Posterior vena cava (tissue), 2 donors: ENCODE results near the gene ETV7. TPM values are rescaled to one million over a fixed set of nuclear protein-coding genes. Genes with fewer than 3 reads are reported as not detected.
"Not testable (repeated sequence)": the region's sequence is repeated elsewhere in the genome, so short reads cannot be mapped to it uniquely, and the experiment has no call there.

Source experiments
- DNase-seq: peaks from one replicate; pipeline ENCODE4 v3.0.0-alpha.2; 2020; ENCODE audit warnings: low spot score
- intact Hi-C, 2 donors: fragments of 100-400 bp; cut with DNase I; formaldehyde crosslinking; loops; one replicate each; pipeline versions ENCODE4 v1.14.1 to v1.14.2; 2022 to 2023
- total RNA-seq, 2 donors: library from RNA; stranded (reverse); fragmentation: NEBNext Ultra II Directional; extraction: Animal tissue kit (Norgen Biotek cat#: 25700); gene quantifications; one replicate each; pipeline ENCODE4 v1.2.1, GENCODE V29; 2021
- donor health status: DM: yes; HTN: yes; CAD: no.
- donor health status: DM: yes; HTN: yes; CAD: no.

ETV7 gene
- total RNA-seq, 2 donors from 2014 or later: 0.57 TPM; not detected in 1

- intact Hi-C loops: loop anchor here in 1 of 2 donors (10.0 kb wide), 2 partner anchors 64 to 244 kb away; no protein-coding TSS in a partner anchor
- DNase-seq: peak; percentile 73
These were observed 18.3 kb downstream of the ETV7 start for GRCh38 chr6:36368921-36369865.

DNA sequence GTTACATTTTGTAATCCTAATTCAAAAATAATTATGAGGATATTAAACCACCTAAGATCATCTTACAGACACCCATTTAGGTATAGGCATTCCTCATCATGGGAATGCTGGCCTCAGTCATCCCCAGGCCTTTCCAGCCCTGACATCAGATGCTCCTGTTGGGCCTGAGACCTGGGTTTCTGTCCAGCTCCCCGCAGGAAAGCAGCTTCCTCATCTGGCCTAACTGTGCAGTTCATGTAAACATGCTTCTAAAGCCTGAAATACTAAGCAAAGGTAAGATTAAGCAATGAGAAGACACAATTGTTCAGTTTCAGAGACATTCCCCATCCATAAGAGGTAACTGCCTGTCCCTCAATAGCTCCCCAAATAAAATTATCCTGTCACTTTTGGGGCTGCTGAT lies 19.0 kb downstream of the ETV7 start:
- DNase-seq: peak; percentile 35
- intact Hi-C loops: loop anchor here in 1 of 2 donors (10.0 kb wide), 2 partner anchors 64 to 244 kb away; no protein-coding TSS in a partner anchor

DNA sequence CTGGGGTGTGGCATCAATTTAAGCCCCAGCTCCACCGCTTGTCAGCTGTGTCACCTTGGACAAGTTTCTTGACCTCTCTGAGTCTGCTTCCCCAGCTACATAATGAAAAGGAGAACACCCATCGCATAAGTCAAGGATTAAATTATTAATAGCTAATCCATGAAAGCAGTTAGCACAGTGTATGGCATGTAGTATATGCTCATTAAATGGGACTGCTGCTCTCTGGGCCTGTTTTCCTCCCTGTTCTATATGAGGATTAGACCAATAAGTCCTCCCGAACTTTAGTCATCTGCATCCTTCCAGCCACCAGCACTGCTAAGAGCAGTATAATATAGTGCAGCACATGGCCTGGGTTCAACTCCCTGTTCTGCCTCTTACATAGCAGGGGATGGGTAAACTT lies 19.7 kb downstream of the ETV7 start:
- intact Hi-C loops: loop anchor here in 1 of 2 donors (10.0 kb wide), 2 partner anchors 63 to 243 kb away; no protein-coding TSS in a partner anchor
- DNase-seq: peak; percentile 16

- intact Hi-C loops: loop anchor here in 1 of 2 donors (10.0 kb wide), 2 partner anchors 60 to 240 kb away; no protein-coding TSS in a partner anchor
These were observed 22.6 kb downstream of the ETV7 start for GRCh38 chr6:36364669-36365479.

DNA sequence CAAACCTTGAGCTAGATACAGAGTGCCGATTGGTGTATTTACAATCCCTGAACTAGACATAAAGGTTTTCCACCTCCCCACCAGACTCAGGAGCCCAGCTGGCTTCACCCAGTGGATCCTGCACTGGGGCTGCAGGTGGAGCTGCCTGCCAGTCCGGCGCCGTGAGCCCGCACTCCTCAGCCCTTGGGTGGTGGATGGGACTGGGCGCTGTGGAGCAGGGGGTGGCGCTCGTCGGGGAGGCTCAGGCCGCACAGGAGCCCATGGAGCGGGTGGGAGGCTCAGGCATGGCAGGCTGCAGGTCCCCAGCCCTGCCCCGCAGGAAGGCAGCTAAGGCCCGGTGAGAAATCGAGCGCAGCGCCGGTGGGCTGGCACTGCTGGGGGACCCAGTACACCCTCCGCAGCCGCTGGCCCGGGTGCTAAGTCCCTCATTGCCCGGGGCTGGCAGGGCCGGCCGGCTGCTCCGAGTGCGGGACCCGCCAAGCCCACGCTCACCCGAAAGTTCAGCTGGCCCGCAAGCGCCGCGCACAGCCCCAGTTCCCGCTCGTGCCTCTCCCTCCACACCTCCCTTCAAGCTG lies 23.3 kb downstream of the ETV7 start:
- intact Hi-C loops: loop anchor here in 1 of 2 donors (10.0 kb wide), 2 partner anchors 59 to 239 kb away; no protein-coding TSS in a partner anchor
- peak; percentile 68 for DNase-seq

More at GRCh38 chr6:36364669-36365479, 22.6 kb downstream of the ETV7 start:
- DNase-seq: peak; percentile 71

- intact Hi-C loops: loop anchor here in 1 of 2 donors (10.0 kb wide), 2 partner anchors 59 to 239 kb away; no protein-coding TSS in a partner anchor
- not testable (repeated sequence) for DNase-seq
These were observed 24.1 kb downstream of the ETV7 start for GRCh38 chr6:36363371-36363752.

DNA sequence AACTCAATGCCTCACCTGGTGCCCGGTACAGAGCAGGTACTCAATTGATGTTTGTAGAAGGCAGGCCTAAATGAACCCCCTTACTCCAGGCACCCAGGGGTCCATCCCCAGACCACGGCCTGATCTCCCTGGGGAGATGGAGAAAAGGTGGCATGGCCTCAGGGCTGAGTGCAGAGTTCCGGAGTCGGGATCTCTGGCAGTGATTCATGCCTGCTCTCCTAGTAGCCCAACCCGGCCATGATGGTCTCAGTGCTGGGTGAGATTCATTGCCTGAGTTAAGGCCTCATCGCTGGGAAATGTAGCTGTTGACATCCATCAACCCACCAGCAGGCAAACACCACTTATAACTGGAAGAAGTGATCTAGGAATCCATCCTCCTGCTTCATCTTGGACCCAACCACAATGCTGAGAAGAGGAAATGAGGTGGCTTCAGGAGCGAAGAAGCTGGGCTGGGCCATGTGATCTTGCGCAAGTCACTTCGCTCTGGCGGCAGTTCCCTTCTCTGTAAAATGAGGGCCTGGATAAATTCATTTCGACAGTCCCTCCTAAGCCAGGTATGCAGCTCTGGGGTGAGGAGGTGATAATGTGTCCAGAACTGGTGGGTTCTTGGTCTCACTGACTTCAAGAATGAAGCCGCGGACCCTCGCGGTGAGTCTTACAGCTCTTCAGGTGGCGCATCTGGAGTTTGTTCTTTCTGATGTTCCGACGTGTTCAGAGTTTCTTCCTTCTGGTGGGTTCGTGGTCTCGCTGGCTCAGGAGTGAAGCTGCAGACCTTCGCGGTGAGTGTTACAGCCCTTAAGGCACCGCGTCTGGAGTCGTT lies 24.7 kb downstream of the ETV7 start:
- peak; percentile 69 for DNase-seq
- intact Hi-C loops: loop anchor here in 1 of 2 donors (10.0 kb wide), 2 partner anchors 58 to 238 kb away; no protein-coding TSS in a partner anchor

DNA sequence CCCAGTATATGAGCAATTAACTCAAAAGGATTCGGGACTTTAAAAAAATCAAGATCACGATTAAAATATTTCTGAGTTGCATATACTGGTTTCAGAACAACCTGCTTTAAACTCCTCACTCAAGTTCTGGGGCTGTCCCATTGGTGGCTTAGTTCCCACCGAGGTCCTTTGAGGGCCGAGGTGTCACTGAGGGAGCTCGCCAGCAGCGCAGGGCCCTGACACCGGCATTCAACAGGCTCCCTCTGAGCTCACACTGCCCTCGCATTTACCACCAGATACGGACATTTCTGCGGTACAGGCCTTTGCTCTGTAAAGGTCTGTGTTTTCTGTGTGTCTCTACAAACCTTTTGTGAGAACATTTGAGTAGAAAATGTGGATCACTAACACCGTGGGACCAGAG lies 26.4 kb downstream of the ETV7 start:
- DNase-seq: peak; percentile 2
- intact Hi-C loops: loop anchor here in 1 of 2 donors (10.0 kb wide), 2 partner anchors 56 to 236 kb away; no protein-coding TSS in a partner anchor

- peak; percentile 91 for DNase-seq
- intact Hi-C loops: loop anchor here in 1 of 2 donors (10.0 kb wide), 2 partner anchors 56 to 236 kb away; no protein-coding TSS in a partner anchor
These were observed 27.0 kb downstream of the ETV7 start for GRCh38 chr6:36360241-36361054.

DNA sequence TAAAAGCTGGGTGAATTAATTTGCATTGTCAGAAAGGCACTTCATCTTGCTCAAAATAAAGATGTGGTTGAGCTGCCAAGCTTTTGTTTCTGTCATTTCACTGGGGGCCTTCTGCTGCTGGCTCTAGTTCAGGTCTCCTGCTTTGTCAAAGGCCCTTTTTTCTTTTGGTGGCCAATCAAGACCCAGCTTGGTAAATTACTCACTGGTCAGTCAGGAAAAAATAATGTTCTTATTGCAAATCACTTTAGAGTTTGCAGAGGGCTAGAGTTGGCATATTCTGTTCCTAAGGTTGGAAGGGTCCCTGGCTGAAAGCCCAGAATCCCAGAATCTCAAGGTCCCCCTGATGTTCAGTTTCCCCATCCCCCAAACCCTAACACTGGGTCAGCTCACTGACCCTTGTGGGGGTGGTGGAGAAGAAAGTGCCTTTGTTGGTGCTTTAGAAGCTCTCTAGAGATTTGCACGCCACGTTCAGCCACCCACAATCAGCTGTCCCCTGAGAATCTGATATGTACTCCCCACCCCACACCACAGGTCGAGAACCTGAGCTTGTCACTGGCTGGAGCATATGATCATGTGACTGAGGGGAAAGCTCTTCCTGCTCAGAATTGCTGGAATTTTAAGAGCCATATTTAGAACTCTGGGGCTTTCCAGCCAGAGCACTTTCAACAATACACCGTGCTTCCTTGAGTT lies 29.1 kb downstream of the ETV7 start:
- DNase-seq: peak; percentile 32
- intact Hi-C loops: loop anchor here in 1 of 2 donors (5.0 to 10.0 kb wide), 2 partner anchors 56 to 234 kb away; no protein-coding TSS in a partner anchor

GRCh38 chr6:36357872-36358225 lies 29.6 kb downstream of the ETV7 start:
- intact Hi-C loops: loop anchor here in 1 of 2 donors (5.0 to 10.0 kb wide), 2 partner anchors 56 to 233 kb away; no protein-coding TSS in a partner anchor
- DNase-seq: peak; percentile 24

- DNase-seq: no peak
- intact Hi-C loops: loop anchor here in 1 of 2 donors (5.0 to 10.0 kb wide), 2 partner anchors 54 to 231 kb away; no protein-coding TSS in a partner anchor
These were observed 31.6 kb downstream of the ETV7 start for GRCh38 chr6:36355819-36356218.

GRCh38 chr6:36353411-36353915 lies 34.0 kb downstream of the ETV7 start:
- intact Hi-C loops: loop anchor here in 1 of 2 donors (10.0 kb wide), 1 partner anchor 229 kb away; no protein-coding TSS in a partner anchor
- DNase-seq: no peak

DNA sequence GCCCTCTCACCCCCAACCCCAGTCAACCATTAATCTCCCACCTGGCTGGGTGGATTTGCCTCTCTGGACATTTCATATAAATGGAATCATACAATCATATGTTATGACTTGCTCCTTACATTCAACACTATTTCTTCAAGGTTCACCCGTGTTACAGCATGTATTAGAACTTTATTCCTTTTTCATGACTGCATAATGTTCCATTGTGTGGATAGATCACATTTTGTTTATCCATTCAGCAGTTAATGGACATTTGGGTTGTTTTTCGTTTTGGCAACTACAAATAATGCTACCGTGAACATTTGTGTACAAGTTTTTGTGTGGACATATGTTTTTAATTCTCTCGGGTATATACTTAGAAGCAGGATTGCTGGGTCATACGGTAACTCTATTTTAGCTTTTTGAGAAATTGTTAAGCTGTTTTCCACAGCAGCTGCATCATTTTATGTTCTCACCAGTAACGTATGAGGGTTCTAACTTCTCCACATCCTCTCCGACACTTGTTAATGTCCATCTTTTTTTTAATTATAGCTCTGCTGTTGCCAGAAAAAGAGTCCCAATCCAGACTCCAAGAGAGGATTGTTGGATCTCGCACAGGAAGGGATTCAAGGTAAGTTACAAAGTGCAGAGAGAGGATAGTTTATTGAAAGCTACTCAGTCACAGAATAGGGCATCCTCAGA lies 34.9 kb downstream of the ETV7 start:
- intact Hi-C loops: loop anchor here in 1 of 2 donors (10.0 kb wide), 1 partner anchor 228 kb away; no protein-coding TSS in a partner anchor

More for the DNA sequence above, 34.9 kb downstream of the ETV7 start:
- peak; percentile 32 for DNase-seq
